Measurements from ENCODE around the gene ADAMTS2.
A peak's percentile ranks its signal among the peaks of the same experiment; 100 is the strongest.

The ADAMTS2 gene

DNA sequence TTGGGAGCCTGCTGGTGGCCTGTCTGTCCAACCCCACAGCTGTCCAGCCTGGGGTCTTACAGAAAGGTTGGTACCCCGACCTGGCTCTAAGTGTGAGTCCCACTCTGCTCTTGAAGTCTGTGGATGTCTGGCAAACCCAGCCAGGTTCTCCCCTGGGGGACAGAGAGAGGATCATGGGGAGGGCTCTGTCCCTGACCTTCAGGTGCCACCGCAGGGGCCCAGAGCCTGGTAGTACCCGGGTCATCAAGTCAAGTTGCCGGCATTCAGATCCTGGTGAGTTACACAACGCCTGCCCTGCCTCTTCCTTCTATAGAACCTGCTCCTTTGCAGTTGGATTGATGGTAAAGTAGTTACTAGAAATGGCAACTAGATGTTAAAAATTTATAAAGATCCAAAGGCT, 66.7 kb downstream of the ADAMTS2 start:
- no peak for DNase-seq (ENCODE audit: low spot score)

DNA sequence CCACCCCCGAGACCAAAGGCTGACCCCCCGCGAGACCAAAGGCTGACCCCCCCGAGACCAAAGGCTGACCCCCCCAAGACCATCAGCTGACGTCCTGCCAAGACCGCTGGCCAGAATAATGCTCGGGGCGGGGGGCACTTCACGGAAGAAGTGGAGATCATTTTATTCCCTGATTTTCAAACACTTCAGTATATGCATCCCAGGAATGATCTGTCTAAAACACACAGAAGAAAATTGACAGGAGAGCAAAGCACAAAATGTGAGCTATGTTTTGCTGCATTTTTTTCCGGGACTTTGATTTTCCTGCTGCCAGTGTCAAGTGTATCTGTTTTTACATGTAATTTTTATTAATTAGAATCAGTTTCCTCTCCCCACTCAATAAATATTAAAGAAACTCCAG, 67.1 kb downstream of the ADAMTS2 start:
- DNase-seq (ENCODE audit: low spot score): no peak

DNA sequence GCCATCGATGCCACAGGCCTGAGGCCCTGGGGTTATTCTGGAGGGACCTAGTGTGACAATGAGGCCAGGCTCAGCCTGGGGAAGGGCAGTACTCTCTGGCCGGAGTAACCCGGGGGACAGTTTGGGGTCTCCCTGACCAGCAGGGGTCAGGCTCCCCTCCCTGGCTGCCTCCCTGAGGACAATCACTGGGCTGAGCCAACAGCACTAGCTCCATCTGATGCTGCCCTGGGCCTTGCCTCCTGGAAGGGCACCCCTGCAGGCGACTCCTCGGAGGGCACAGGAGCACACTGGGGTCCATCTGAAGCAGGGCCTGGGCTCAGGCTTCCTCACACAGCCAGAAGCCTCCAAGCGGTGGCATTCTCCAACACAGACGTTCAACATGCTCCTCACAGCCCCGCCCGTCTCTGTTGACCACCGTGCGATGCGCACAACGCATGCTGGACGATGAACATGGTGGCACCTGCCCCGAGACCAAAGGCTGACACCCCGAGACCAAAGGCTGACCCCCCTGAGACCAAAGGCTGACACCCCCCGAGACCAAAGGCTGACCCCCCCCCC, 68.3 kb downstream of the ADAMTS2 start:
- DNase-seq (ENCODE audit: low spot score): no peak

DNA sequence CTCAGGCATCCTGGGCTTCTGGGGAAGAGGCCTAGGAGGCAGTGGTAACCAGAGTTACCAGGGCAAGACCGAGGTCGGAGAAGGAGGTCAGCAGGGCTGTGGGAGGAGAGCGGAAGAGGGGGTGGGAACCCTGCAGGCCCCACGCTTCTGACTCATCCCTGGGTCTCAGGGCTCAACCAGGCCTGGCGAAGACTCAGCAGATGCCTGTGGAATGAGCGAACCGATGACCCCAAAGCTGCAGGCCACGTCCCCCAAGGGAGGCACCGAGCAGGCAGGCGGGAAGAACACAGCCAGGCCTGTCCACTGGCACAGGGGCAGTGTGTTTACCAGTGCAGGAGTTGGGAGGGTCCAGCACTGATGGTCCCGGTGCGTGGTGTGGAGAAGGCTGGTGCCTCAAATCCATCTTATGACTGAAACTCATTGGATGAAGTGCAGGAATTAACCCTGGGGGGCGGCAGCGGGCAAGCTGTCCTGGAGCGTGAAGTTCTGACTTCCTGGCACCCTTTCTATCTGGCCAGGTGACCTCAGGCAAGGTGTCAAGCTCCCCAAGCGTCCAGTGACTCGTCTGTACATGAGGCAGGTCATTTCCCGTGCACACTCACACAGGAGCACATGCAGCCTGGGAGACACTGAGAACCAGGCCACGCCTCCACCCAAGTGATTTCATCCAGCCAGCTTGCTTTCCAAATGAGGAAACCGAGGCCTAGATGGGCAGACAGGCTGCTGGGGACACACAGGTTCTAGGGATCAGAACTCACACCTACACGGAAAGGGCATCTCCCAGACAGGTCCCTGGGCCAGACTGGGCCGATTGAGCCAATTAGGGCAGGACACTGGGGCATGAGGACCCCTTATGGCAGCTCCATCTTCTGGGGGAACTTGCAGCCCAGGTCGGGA, 69.1 kb downstream of the ADAMTS2 start:
- DNase-seq (ENCODE audit: low spot score): no peak

DNA sequence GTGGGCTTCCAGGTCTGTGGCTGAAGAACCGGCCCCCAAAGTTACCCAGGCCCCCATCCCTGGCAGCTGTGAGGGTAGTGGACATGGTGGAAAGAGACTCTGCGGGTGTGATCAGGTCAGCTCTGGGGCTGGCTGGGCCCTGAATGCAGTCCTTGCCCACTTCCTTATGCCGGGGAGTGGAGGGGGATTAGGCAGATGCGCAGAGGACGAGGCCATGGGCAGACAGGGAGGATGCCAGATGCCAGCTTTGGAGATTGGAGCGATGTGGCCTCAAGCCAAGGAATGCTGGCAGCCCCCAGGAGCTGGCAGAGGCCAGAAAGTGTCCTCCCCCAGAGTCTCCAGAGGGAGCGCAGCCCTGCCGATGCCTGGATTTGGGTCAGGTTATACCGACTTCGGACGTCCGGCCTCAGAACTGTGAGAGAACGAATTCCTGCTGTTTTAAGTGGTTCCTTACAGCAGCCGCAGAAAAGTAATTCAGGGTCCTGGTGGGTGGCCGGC, 69.8 kb downstream of the ADAMTS2 start:
- no peak for DNase-seq (ENCODE audit: low spot score)

DNA sequence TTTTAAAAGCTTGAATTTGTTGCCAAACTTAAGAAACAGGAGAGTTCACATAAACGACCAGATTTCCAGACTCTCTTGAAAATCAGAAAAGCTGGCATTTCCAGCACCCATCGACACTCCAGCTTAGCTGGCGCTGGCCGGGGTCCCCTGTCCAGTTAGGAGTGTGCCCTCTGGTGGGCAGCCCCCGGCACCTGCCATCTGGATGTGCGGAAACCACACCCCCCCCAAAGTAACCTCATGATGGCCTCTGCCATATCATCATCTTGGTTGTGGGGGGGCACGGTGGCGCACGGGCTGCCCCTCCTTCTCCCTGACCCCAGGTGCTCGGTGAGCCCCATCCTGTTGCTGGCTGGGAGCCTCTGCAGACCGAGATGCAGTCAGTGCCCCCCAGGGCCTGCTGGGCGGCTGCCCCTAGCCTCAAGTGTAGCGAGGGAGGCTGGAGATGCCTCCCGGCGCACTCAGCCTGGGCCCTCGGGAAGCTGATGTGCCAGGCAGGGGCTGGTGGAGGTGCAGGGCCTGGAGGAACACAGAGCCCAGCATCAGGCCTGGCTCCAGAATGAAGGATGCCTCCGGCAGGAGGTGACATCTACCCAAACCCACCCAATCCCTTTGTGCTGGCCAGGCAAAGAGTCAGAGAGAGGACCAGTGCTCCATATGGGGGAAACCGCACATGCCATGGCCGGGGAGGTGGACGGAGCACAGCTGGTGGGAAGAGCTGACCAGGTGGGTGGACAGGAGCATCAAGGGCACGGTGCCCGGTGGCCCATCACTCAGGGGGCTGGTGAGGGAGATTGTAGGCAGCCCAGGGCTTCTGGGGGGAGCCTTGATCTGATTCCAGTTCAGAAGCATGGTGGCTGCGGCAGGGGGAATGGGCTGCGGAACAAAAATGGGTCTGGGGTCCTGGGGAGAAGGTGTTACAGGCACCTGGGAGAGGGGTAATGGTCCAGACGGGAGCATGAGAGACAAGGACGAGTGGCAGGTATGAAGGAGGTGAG, 70.6 kb downstream of the ADAMTS2 start:
- DNase-seq (ENCODE audit: low spot score): no peak

DNA sequence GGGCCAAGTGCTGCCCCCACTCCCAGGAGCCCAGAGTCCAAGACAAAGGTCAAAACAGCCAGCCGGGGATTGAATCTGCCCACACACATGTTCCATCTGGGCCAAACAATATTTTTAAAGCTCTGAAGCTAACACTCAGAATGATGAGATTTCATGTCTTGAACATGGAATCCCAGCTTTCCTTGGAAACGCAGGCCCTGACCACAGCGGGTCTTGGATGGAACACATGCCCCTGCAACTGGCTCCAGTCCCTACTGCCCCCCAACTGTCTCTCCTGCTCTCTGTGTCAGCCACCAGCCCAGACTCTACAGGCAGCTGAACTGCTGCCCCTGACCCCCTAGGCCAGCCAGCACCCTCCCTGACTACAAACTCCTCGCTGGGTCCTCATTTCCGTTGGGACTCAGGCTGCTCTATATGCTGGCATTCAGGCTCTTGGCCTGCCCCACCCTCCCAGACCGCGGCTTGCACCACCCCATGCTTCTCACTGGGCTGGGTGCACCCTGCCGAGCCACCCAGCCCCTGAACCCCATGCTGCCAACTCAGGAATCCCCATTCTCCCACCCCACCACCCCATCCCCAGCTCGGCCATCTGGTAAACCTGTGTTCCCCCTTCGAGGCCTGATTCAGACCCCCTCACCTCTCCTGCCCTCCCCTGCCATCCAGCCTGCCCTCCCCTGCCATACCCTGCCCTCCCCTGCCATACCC, 71.7 kb downstream of the ADAMTS2 start:
- DNase-seq (ENCODE audit: low spot score): no peak

DNA sequence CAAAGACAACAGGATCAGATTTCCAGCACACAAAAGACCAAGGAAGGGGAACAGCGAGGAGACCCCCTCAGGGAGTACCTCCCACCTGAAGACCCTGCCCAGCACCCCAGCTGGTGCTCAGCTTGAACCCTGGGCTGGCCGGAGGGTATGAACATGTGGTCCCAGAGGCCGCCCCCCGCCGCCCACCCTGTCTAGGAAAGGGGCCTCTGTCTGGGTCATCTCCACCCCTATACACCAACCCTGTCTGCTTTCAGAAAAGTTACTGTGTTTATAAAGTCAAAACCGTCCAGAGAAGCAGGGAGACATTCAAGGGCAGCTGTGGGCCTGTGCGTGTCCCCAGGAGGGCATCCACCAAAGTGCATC, 72.2 kb downstream of the ADAMTS2 start:
- DNase-seq (ENCODE audit: low spot score): no peak

DNA sequence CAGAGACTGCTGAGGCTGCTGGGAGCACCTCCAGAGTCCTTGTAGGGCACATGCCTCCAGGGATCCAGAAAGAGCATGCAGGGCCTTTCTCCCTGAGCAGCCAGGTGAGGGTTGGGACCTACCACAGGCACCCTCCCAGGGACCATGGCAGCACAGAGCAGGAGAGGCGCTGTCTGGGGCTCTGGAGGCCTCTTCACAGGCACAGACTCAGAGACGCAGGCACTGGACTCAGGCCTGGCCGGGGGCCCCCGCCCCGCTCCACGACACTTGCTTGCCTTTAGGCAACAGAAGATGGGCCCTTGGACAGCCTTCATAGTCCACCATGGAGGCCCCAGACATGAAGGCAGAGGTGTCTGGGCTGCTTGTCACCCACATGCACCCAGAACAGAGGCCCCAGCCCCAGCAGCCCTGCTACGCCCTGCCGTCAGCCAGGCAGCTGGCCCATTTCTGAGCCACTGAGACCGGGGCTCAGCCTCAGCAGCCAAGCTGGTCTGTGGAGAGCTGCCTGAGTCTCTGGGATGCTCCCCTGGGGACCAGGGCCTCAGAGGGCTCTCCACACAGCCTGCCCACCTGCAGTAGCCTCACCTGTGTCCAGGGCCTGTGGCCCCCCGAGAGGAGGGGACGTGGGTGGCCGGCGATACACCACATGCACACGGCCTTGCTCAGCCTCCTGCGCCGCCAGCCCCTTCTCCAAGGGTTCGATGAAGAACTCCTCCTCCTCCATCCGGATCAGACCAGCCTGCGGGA, 72.8 kb downstream of the ADAMTS2 start:
- no peak for DNase-seq (ENCODE audit: low spot score)

DNA sequence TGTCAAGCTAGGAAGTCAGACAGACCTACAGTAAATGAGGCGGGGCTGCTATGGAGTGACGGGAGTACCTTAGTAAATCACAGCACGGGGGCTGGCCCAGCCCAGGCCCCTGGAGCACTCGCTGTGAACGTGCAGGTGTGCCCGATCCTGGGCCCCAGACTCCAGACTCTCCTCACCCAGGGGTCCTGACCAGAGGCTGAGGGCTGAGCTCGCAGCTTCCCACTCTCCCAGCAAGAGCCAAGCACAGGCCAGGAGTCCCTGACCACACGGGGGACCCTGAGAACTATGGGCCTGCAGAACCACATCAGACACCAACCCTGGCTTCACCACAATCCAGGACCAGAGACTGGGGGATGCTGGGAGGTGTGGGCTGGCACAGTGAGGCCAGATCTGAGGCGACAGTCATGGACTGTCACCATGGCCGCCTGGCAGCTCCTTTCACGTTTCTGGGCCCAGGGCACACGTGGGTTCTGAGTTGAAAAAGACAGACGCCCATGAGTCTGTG, 73.4 kb downstream of the ADAMTS2 start:
- DNase-seq (ENCODE audit: low spot score): no peak

DNA sequence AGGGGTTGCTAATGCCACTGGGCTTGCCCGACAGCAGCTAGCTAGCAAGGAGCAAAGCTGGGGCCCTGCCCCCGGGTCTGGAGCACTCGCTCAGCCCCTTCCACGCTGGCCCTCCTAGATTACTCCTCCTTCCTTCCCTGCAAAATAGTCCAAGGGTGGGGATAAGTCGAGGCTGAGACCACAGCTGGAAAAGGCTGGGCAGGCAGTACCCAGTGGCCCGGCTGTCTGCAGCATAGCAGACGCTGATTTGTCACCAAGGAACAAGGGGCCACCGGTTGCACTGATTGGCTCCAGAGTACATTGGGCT, 73.9 kb downstream of the ADAMTS2 start:
- DNase-seq (ENCODE audit: low spot score): no peak

DNA sequence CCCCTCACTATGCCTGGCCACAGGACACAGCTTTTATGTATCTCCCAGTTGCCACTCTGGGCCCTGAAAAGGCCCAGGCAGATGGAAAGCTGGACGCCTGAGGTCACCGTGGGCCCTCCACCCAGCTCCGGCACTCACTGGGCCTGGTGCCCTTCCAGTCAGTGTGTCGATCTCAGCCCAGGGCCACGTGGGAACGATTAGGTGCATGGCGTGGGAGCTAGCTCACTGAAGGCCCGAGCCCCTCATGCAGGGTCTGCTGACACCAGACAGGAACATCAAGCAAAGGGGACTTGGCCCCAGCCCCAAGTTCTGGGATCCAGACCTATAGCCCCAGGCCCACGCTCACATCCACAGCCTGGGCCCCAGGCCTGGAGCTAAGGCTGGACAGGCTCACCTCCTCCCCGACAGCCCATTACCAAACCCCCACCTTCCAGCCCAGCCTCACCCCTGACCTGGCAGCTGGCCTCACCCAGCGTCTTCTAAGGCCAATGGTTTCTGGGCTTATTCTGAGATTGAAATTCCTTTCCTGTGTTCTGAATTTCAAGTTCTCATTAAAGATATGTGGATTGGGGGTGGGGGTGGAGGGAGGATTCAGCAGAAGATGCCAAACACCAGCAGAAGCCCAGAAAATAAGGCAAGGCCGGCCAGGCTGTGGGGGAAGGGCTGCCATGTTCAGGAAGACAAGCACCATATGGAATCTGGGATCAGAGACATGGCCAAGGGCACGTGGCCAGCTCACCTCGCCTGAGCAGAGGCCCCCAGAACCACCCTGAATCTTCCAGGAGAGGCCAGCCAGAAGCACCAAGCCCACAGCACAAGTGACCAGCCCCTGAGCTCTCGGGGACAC, 74.5 kb downstream of the ADAMTS2 start:
- DNase-seq (ENCODE audit: low spot score): no peak

DNA sequence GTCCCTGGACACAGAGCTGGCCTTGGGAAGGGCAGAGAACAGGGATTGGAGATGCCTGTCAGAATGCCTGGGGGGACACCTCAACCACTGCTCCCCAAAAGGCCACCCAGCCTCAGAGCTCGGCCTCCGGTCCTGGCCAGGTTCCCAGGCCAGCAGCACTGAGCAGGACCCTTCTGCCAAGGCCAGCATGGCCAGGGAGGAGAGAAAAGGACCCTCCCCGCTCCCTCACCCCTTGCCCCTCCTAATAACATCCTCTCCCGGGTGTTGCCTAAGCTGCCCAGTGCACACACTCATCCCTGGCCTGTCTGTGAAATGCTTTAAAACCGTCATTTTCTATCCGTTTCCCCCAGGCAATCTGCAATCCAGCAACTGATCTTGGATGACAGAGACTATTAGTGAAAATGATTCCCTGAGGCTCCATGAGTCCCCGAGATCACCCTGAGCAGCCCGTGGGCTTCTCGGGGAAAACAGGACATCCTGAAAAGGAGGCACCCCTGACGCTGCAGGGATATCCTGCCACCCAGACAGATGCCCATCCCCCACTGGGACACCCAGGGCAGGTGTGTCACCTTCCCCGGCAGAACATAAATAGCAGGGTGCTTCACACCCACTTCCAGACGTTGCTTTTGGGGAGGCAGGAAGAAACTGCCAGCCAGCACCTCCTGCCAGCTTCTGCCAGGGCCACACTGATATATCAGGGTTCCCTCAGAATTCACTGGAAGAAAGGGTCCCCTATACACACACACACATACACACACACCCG, 75.3 kb downstream of the ADAMTS2 start:
- no peak for DNase-seq (ENCODE audit: low spot score)

DNA sequence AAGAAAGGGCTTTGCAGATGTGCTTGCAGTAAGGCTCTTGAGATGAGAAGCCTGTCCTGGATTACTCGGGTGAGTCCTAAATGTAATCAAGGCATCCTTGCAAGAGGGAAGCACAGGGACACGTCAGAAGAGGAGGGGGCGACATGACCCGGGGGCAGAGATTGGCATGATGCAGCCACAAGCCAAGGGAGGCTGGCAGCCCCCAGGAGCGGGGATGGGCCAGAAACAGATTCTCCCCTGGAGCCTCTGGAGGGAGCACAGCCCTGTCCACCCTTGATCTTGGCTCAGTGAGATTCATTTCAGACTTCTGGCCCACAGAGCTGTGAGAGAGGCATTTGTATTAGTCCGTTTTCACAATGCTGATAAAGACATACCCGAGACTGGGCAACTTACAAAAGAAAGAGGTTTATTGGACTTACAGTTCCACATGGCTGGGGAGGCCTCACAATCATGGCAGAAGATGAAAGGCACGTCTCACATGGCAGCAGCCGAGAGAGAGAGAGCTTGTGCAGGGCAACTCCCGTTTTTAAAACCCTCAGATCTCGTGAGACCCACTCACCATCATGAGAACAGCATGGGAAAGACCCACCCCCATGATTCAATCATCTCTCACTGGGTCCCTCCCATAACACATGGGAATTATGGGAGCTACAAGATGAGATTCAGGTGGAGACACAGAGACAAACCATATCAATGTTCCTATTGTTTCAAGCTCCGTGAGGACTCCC, 76.1 kb downstream of the ADAMTS2 start:
- DNase-seq (ENCODE audit: low spot score): no peak

DNA sequence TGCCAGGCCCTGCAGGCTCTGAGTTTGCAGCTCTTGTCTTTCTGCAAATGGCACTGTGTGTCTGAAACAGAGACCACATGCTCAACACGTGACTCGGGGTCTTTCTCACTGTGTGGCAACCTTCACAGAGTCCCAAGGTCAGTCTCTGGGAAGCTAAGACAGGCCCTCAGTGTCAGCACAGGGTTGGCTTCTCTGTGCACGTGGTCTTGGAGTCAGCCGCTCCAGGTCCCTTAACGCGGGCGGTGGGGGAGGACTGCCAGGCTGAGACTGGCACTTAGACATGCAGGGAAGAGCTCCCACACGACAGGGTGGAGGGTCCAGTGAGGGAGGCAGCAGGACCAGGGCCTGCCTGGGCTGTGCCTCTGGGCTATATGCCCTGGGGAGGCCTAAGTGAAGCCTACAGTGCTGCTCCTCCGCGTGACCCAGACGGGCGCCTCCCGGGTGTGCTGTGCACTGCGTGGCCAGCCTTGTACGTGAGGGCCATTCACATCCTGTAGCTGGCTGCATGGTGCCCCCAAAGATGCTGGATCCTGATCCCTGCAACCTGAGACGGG, 76.8 kb downstream of the ADAMTS2 start:
- DNase-seq (ENCODE audit: low spot score): no peak

DNA sequence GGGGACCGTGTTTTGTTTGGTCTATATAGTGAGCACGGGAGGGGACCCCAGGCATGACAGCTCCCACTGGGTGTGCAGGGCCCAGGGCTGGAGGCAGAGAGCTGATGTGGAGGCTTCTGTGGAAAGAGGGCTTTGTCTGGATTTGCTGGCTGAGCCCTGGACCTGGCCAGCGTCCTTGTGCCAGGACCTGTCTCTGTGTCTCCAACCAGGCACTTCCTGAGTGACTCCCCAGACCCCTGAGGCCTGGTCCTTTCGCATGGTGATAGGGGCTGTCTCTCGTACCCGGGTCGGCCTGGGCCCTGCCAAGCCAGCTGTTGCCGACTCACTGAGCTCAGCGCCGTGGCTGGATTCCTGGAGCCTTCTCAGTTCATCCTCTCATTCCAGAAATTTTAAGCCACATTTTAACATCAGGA, 77.6 kb downstream of the ADAMTS2 start:
- no peak for DNase-seq (ENCODE audit: low spot score)

DNA sequence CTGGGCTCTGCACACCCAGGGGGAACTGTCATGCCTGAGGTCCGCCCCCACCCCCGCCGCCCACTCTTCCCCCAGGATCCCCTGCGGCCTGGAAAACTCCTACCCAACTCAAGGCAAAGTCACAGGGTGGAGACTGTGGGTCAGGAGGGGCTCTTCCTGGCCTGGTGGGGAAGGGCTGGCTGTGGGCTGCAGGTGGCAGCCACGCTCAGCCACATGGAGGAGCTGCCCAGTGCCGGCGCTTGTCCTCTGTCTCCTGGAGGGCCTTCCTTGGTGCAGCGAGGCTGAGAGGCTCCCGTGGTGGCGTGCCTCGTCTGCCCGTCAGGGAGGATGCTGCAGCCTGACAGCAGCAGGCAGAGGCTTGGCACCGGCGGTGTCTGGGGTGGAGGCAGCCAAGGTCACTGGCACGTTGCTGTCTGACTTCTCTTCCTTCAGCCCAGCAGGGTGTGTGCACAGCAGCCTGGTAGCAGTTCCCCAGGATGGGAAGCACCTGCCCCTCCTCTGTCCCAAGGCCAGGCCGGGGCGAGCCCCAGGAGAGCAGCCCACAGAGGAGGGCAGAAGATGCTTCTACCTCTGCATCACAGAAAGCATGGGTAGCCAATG, 78.1 kb downstream of the ADAMTS2 start:
- DNase-seq (ENCODE audit: low spot score): peak; percentile 49

All from D341Med (cell line).